HG03045 (cell line): ENCODE results near the gene MTHFD2.

Experiments used
- ATAC-seq: cut with Tn5 transposase; IDR thresholded peaks from one replicate; pipeline ENCODE4 v1.9.1; 2021; ENCODE audit warnings: mild to moderate bottlenecking, moderate library complexity; ENCODE audit not compliant: unreplicated experiment

Gene MTHFD2

DNA sequence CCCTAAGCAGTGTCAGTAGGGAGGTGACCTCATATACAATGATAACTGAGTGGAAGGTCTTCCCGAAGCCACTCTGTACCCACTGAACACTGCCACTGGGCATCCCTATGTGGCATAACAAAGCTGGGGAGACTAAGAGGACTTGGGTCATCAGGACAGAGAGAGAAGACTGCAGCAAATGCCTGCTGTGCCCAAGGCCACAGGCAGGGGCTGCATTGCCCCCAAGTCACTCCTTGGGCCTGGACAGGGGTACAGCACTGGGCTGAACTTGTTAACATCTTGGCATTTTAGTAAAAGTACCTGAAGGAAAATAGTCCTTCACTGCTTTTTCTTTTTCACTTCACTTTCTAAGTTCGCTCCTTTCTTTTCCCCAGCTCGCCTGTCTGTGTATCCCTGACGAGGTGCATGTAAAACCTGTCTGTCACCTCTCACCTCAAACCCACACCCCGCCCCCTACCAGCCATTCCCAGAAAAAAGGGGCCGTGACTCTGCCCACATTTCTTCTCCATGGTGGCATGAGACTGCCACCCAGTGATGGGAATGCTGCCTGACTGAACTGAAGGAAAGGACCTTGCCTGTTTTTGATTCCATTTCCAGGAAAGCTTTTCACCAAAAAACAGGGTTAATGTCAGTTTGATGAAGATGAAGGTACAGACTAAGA, 62.9 kb downstream of the MTHFD2 start:
- ATAC-seq, result no peak

DNA sequence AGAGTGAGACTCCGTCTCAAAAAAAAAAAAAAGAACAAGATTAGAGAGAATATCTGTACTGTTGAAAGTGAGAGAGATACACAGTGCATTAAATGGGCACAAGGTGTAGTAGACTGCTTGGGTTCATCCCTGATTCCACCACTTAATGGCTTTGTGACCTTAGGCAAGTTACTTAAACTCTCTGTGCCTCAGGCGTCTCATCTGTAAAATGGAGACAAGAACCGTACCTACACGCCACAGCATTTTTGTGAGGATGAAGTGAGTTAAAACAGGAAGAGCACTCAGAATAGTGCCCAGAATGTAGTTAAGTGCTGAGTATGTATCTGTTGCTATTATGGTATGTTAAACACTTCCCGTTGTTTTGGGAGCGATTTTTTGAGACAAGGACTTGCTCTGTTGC, 64.3 kb downstream of the MTHFD2 start:
- ATAC-seq, result no peak

DNA sequence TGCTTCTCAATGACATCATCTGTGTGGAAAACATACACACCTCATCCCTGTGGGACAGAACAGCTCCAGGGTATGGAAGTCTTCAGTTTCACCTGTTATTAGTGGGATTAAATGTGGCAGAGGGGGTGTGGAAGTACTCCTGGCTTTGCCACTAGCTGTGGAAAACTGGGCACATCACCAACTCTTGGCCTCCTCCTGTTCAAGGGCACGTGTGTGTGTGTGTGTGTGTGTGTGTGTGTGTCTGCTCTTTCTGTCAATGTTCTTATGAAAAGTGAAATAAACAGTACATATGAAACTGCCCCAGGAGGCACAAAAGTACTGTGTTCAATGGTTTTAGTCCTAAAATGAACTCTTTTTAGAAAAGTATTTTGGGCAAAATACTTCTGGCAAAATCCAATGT, 65.9 kb downstream of the MTHFD2 start:
- no peak for ATAC-seq

- ATAC-seq, result no peak
Observed at GRCh38 chr2:74267068-74267467, 68.7 kb downstream of the MTHFD2 start.
